ENCODE measurements around the gene VARS2. TPM values are rescaled to one million over a fixed set of nuclear protein-coding genes. Genes with fewer than 3 reads are reported as not detected.
A peak's percentile ranks its signal among the peaks of the same experiment; 100 is the strongest.
"Not testable (repeated sequence)": the region's sequence is repeated elsewhere in the genome, so short reads cannot be mapped to it uniquely, and the experiment has no call there.

The VARS2 gene
- total RNA-seq, 1 donor from 2014 or later: 47.0 TPM

GRCh38 chr6:30908700-30909099 is 5.3 kb upstream of the VARS2 start:
- Mint-ChIP-seq H3K4me1 (ENCODE audit: low read depth, unreplicated experiment) (peaks cover 2% of the 10 kb centered on the region), H3K36me3 (ENCODE audit: unreplicated experiment) (peaks cover 8% of the 10 kb centered on the region), H3K27ac (ENCODE audit: unreplicated experiment) (peak overlapping the region; percentile 80)

GRCh38 chr6:30910473-30910872 is 3.6 kb upstream of the VARS2 start:
- H3K9me3 Mint-ChIP-seq (ENCODE audit: unreplicated experiment): peaks cover 11% of the 10 kb centered on the region
- not testable (repeated sequence) for H3K4me3 Mint-ChIP-seq (ENCODE audit: unreplicated experiment); DNase-seq; H3K36me3 Mint-ChIP-seq (ENCODE audit: unreplicated experiment); H3K4me1 Mint-ChIP-seq (ENCODE audit: low read depth, unreplicated experiment); H3K27me3 Mint-ChIP-seq (ENCODE audit: unreplicated experiment); H3K27ac Mint-ChIP-seq (ENCODE audit: unreplicated experiment)

More at GRCh38 chr6:30908700-30909099, 5.3 kb upstream of the VARS2 start:
- Mint-ChIP-seq H3K27me3 (ENCODE audit: unreplicated experiment) (peaks cover 4% of the 10 kb centered on the region), H3K9me3 (ENCODE audit: unreplicated experiment) (peaks cover 9% of the 10 kb centered on the region), H3K4me3 (ENCODE audit: unreplicated experiment) (peak overlapping the region; percentile 99)
- DNase-seq: no peak
- no peak for TF ChIP-seq CTCF (IDR thresholded peaks at IDR 0.05; ENCODE audit: partially characterized antibody, unreplicated experiment)

GRCh38 chr6:30912746-30913520 is 1.1 kb upstream of the VARS2 start:
- Mint-ChIP-seq H3K4me1 (ENCODE audit: low read depth, unreplicated experiment) (peaks cover 14% of the 10 kb centered on the region), H3K36me3 (ENCODE audit: unreplicated experiment) (peaks cover 8% of the 10 kb centered on the region), H3K27ac (ENCODE audit: unreplicated experiment) (peak overlapping the region; percentile 4), H3K27me3 (ENCODE audit: unreplicated experiment) (peaks cover 10% of the 10 kb centered on the region), H3K4me3 (ENCODE audit: unreplicated experiment) (peak overlapping the region; percentile 80), H3K9me3 (ENCODE audit: unreplicated experiment) (peaks cover 8% of the 10 kb centered on the region)
- no peak for TF ChIP-seq CTCF (IDR thresholded peaks at IDR 0.05; ENCODE audit: partially characterized antibody, unreplicated experiment)
- DNase-seq: no peak

GRCh38 chr6:30913721-30914075 is 340 bp upstream of the VARS2 start:
- peaks cover 8% of the 10 kb centered on the region for H3K27me3 Mint-ChIP-seq (ENCODE audit: unreplicated experiment)
- peaks cover 3% of the 10 kb centered on the region for H3K9me3 Mint-ChIP-seq (ENCODE audit: unreplicated experiment)
- peaks cover 12% of the 10 kb centered on the region for H3K4me1 Mint-ChIP-seq (ENCODE audit: low read depth, unreplicated experiment)
- H3K27ac Mint-ChIP-seq (ENCODE audit: unreplicated experiment): no peak overlapping the region
- TF ChIP-seq CTCF (IDR thresholded peaks at IDR 0.05; ENCODE audit: partially characterized antibody, unreplicated experiment): no peak
- peak; percentile 27 for DNase-seq
- H3K4me3 Mint-ChIP-seq (ENCODE audit: unreplicated experiment): peak overlapping the region; percentile 80
- peaks cover 8% of the 10 kb centered on the region for H3K36me3 Mint-ChIP-seq (ENCODE audit: unreplicated experiment)

- peaks cover 8% of the 10 kb centered on the region for H3K36me3 Mint-ChIP-seq (ENCODE audit: unreplicated experiment)
These were observed 984 bp downstream of the VARS2 start for GRCh38 chr6:30914854-30915590.

More at GRCh38 chr6:30914854-30915590, 984 bp downstream of the VARS2 start:
- Mint-ChIP-seq H3K4me1 (ENCODE audit: low read depth, unreplicated experiment) (peaks cover 12% of the 10 kb centered on the region), H3K9me3 (ENCODE audit: unreplicated experiment) (peaks cover 3% of the 10 kb centered on the region), H3K27ac (ENCODE audit: unreplicated experiment) (peak overlapping the region; percentile 85), H3K27me3 (ENCODE audit: unreplicated experiment) (peaks cover 10% of the 10 kb centered on the region), H3K4me3 (ENCODE audit: unreplicated experiment) (peak overlapping the region; percentile 97)
- peak; percentile 4 for TF ChIP-seq CTCF (IDR thresholded peaks at IDR 0.05; ENCODE audit: partially characterized antibody, unreplicated experiment)
- DNase-seq: no peak
